ENCODE measurements around the gene HOXB8.
A peak's percentile ranks its signal among the peaks of the same experiment; 100 is the strongest.

The HOXB8 gene

DNA sequence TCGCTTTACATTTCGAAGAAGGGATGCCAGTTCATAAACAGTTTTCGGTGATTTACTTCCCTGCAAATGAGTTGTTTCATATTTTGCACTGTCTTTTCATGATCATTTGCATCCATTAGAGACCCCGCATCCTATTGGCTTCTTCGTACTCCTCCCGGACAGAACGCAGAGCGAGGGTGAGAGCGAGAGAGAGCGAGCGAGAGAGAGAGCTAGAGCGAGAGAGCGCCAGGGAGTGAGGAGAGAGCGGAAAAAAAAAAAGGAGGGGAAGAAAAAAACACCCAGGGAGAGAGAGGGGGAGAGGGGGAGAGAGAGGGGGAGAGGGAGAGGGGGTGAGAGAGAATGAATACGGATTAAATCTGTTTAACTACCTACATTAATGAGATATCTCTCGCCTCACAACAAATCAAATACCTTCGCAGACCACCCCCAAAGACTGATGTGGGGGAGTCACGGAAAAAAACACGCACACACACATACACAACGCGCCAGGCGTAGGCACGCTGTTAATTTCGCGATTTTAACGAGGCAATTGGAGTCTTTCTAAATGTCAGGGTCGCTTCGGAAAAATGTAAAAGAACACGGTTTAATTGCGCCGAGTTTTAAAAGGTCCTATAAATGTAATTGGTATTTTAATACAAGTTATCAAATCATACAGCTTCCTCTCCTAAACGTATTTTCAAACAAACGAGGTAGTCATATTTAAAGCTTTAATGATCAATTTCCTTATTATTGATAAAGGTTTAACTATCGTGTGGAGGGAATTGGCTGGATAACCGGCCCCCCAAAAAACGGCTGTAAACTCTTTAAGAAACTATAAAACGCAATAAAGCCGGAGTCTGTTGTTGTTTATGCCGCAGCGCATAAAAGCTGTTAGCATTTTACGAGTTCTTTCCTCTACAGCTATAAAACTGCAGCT, at the start of gene HOXB8:
TSS of gene HOXB8 (minus strand) at position 246 of the 916 bp plus-strand sequence. CDS start 588 bp downstream, outside the sequence.
- DNase-seq (ENCODE audit: low spot score): no peak
- no peak for FAIRE-seq

- FAIRE-seq (no peak), DNase-seq (ENCODE audit: low spot score) (no peak)
Observed at GRCh38 chr17:48663134-48663924, 48.2 kb upstream of the HOXB8 start.

GRCh38 chr17:48655913-48656312, 40.8 kb upstream of the HOXB8 start:
- DNase-seq (ENCODE audit: low spot score) (no peak), FAIRE-seq (no peak)

- DNase-seq (ENCODE audit: low spot score) (no peak), FAIRE-seq (no peak)
Observed at GRCh38 chr17:48649741-48650140, 34.6 kb upstream of the HOXB8 start.

GRCh38 chr17:48647963-48648245, 32.8 kb upstream of the HOXB8 start:
- no peak for FAIRE-seq
- DNase-seq (ENCODE audit: low spot score): no peak

- FAIRE-seq (no peak), DNase-seq (ENCODE audit: low spot score) (peak; percentile 60)
Observed at GRCh38 chr17:48647103-48647962, 32.2 kb upstream of the HOXB8 start.

GRCh38 chr17:48646183-48647102, 31.4 kb upstream of the HOXB8 start:
- DNase-seq (ENCODE audit: low spot score) (peak; percentile 89), FAIRE-seq (no peak)

DNA sequence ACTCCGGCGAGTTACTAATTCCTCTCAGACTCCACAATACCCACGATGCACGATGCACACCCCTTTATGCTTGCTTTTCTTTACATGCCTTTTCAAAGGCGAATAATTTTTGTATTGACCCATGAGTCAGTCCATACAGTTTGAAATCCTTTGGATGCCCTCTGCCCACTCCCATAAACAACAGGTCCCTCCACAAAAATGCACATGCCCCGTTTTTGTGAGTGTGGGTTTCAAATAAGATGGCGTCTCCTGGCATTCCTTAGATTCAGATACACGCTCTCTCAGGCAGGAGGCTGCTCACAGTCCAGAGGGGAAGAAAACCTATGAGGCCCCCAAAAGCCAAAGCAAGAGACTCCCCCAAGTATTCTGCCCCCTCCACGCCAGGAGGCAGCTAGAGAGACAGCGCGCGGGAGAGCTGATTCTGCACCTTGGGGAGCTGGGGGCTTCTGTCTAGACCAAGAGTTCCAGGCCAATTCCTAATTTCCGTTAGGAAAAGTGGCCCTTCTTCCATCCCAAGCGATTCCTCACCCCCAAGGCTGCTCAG, 30.6 kb upstream of the HOXB8 start:
- DNase-seq (ENCODE audit: low spot score) (no peak), FAIRE-seq (no peak)

GRCh38 chr17:48644910-48645557, 29.9 kb upstream of the HOXB8 start:
- FAIRE-seq: no peak
- DNase-seq (ENCODE audit: low spot score): no peak

- no peak for FAIRE-seq
- DNase-seq (ENCODE audit: low spot score): no peak
Observed at GRCh38 chr17:48644159-48644558, 29.1 kb upstream of the HOXB8 start.

GRCh38 chr17:48643697-48644012, 28.6 kb upstream of the HOXB8 start:
- DNase-seq (ENCODE audit: low spot score): no peak
- no peak for FAIRE-seq

DNA sequence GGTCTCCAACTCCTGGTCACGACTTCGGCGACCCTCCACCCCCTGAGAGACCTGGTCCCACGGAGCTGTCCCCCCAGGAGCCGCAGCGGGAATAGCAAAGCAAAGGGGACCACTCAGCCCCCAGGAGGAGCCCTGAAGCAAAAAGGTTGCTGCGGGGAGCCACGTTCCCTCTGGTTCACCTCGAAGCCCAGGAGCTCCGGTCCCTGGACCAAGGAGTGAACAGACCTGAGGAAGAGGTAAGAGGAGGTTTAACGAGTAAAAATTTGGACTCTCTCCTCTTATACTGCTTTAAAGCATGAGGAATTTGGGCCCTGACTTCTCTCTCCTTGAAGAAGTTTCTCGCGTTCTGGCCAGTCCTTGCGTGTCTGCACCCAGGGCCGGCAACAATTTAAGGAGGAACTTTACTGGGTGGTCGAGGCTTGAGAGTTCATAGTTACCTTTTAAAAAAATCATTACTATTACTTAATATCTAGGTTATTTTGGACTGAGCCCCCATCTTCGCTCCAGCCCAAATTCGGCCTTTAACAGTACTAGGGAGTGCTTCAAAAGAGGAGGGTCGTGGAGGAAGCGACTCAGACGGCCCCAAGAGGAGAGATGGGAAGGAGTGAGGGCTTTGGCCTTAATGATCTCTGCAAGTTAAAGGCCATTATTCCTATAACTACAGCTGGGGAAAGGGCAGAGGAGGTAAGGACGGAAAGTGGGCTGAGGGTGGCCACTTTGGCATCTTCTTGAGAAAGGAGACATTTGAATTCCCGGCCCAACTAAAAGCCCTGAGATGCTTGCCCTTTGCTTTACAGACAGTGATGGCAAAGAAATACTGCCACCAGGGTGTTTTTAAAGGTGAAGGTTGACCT, 28.0 kb upstream of the HOXB8 start:
- FAIRE-seq: no peak
- no peak for DNase-seq (ENCODE audit: low spot score)

GRCh38 chr17:48642059-48642842, 27.2 kb upstream of the HOXB8 start:
- DNase-seq (ENCODE audit: low spot score) (no peak), FAIRE-seq (no peak)

DNA sequence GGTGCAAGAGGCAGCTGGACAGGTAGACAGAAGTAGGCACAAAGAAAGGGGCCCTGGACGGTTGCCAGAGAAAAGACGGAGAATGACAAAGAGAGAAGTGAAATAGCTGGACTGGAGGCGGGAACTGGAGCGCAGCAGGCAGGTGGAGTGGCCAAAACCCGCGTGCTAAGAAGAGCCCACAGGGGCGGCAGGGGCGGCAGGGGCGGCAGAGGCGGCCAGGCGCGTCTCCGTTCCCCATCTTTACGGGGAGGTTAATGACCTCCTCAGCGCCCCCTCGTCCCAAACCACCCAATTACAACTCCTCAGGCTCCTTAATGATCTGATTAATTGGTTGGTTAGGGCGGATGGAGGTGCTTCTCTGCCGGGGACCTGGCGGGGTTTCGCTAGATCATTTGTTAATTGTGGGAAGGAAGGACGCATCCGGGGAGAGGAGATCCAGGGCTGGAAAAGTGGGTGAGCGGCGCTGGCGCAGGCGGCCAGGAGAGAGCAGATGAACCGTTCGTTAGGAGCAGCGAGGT, 26.5 kb upstream of the HOXB8 start:
- FAIRE-seq: no peak

DNA sequence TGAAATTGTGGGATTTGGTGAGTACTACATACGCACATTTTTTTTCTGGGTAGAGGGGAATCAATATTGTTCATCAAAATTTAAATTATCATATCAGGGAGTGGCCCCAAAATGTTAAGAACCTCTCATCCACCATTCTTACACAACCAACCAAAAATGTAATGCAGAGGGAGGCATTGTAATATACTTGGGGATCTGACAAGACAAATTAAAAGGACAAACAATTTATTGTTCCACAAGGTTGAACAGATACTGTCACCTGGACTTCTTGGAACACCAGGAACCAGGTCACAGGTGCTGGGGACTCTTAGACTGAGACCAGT, 25.7 kb upstream of the HOXB8 start:
- FAIRE-seq (no peak), DNase-seq (ENCODE audit: low spot score) (no peak)

More for the DNA sequence above, 26.5 kb upstream of the HOXB8 start:
- DNase-seq (ENCODE audit: low spot score): no peak

GRCh38 chr17:48639982-48640857, 25.1 kb upstream of the HOXB8 start:
- FAIRE-seq: no peak

GRCh38 chr17:48639136-48639535, 24.0 kb upstream of the HOXB8 start:
- DNase-seq (ENCODE audit: low spot score) (no peak), FAIRE-seq (no peak)

More at GRCh38 chr17:48639982-48640857, 25.1 kb upstream of the HOXB8 start:
- DNase-seq (ENCODE audit: low spot score): no peak

All from urothelium cell line (cell line).